HG03558 (cell line): ENCODE measurements around the gene ZNF763.
"Not testable (repeated sequence)": the region's sequence is repeated elsewhere in the genome, so short reads cannot be mapped to it uniquely, and the experiment has no call there.

Experiments used
- ATAC-seq: cut with Tn5 transposase; IDR thresholded peaks from one replicate; pipeline ENCODE4 v1.9.1; 2021; ENCODE audit warnings: moderate number of reproducible peaks; ENCODE audit not compliant: unreplicated experiment; ENCODE audit errors: extremely low read depth

ZNF763 gene

DNA sequence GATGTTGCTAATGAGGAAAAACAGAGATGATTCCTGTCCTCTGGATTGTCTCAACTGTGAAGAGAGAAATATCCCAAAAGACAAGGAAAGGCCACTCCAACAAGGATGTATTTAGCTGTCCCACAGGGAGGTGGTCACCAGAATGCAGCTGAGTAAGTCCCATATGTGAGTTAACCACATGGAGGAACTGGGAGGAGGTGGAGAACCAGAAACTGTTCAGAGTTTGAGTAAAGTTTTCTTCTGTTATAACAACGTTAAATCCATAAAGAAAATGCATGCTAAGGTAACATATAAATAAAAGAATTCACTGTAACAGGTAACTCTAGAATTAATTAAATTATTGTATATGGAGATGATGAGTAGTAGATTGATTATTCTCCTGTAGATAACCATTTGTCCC lies 5.3 kb downstream of the ZNF763 start:
- ATAC-seq = no peak

DNA sequence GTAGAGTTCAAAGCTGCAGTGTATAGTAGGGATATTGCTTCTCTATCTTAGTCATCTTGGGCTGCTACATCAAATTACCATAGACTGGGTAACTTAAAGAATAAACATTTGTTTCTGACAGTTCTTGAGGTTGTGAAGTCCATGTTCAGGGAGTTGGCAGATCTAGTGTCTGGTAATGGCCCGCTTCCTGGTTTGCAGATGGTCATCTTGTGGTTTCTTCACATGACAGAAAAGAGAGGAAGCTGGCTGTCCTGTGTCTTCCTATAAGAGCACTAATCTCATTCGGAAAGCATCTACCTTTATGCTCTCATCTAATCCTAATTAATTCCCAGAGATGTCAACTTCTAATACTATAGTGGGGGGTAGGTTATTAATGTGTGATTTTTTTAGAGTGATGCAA lies 6.2 kb downstream of the ZNF763 start:
- ATAC-seq = no peak

DNA sequence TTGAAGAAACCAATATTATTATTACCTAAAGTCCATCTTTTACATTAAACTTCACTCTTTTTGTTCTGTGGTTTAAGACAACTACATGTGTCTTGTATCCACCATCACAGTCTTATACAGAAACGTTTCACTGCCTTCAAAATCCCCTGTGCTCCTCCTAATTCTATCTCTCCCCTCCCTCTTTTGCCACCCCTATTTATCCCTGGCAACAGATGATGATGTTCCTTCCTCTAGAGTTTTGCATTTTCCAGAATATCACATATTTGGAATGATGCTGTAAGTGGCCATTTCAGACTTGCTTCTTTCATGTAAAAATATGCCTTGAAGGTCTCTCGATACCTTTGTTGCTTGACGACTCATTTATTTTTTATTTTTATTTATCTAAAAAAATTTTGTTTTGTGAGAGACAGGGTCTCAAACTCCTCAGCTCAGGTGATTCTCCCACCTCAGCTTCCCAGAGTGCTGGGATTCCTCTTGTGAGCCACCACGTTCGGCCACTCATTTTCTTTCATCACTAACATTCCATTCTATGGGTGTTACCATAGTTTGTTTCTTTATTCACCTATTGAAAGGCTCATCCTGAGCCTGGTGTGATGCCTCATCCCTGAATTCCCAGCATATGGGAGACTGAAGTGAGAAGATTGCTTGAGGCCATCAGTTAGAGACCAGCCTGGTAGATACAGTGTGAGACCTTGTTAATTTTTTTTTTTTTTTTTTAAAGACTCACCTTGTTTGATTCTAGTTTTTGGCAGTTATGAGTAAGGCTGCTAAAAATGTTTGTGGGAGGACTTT lies 8.4 kb downstream of the ZNF763 start:
- no peak for ATAC-seq

DNA sequence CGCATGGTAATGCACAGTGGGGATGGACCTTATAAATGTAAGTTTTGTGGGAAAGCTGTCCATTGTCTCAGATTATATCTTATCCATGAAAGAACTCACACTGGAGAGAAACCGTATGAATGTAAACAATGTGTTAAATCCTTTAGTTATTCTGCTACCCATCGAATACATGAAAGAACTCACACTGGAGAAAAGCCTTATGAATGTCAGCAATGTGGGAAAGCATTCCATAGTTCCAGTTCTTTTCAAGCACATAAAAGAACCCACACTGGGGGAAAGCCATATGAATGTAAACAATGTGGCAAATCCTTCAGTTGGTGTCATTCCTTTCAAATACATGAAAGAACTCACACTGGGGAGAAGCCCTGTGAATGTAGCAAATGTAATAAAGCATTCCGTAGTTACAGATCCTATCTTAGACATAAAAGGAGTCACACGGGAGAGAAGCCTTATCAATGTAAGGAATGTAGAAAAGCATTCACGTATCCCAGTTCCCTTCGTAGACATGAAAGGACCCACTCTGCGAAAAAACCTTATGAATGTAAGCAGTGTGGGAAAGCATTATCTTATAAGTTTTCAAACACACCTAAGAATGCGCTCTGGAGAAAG lies 13.8 kb downstream of the ZNF763 start:
- ATAC-seq = no peak

- ATAC-seq = no peak
These were observed 14.7 kb downstream of the ZNF763 start for GRCh38 chr19:11979527-11979926.

GRCh38 chr19:11982526-11982925 lies 17.7 kb downstream of the ZNF763 start:
- no peak for ATAC-seq

- no peak for ATAC-seq
These were observed 20.1 kb downstream of the ZNF763 start for GRCh38 chr19:11984986-11985385.

DNA sequence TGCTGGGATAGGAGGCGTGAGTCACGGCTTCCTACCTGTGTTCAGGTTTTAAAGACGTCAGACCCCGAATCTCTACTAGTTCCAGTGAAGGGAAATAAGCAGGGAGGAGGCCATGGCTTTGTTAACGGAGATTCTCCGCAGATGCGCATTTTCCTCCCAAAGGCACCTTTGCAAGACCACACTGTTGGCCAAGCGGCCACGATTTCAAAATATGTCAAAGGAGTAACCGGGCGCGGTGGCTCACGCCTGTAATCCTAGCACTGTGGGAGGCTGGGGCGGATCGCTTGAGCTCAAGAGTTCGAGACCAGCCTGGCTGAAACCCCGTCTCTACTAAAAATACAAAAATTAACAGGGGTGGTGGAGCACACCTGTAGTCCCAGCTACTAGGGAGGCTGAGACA lies 21.9 kb downstream of the ZNF763 start:
- ATAC-seq = no peak

DNA sequence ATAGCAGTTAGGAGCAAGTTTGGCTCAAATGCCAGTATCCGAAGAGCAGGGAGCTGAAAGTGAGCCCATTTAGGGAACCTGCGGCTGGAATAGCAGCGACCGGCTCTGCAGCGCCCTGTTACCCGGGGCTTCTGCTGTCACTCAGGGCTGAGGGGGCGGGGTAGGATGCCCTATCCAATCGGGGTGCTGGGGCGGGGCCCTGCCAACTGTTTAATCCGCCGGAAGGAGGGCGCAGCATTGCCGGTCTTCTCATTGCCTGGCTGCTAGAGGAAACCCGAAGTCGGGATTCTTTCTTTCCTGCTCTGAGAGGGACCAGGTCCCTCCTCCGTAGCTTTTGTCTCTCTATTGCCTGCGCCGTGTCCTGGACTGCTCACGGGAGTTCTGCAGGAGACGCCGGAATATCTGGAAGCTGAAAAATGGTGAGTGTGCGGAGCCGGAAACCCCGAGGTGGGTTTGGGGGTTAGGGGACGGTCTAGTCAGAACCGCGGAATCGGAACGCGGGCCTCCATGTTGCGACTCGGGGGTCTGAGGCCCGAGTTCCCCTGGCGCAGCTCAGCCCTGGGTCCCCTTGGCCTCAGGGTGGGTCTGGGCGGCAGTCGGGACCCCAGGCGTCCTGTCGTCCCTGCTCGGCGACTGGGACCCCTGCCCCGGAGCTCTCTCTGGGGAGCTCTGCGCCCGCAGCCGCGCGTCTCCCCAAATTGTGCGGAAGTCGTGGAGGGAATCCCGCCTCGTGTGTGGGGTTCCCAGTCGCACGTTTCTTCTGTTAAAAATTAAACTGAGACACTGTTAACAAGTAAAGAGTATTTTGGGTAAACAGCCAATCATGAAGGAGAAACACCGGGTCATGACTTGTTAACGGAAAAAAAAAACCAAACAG lies 22.8 kb downstream of the ZNF763 start:
- ATAC-seq = no peak

GRCh38 chr19:11989112-11989456 lies 24.2 kb downstream of the ZNF763 start:
- ATAC-seq = no peak

DNA sequence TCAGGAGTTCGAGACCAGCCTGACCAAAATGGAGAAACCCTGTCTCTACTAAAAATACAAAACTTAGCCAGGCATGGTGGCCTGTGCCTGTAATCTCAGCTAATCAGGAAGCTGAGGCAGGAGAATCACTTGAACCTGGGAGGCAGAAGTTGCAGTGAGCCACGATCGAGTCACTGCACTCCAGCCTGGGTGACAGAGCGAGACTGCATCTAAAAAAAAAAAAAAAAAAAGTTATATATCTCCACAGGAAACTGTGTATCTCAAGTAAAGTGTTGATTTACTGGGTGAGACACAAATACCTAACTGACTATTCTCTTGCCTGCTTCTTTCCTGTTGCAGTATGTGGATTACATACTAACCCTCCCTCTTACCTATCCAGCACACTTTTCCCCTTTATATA lies 27.1 kb downstream of the ZNF763 start:
- not testable (repeated sequence) for ATAC-seq

DNA sequence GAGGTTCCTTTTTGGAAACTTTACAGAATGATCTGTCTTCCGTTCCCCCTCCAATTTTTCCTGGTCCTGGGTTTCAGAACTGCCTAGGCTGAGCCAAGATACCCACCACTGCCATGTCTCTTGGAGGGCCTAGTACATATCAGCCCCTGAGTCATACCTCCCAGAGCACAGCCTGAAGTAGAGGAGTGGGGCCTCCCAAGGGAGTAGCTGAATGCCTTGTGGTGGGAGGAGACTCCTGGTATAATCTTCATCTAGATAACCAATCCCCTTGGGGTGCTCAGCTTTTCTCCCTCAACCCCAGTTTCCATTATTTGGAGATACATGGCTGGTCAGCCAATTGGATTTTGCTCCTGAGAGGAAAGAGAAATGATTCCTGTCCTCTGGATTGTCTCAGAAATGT lies 30.3 kb downstream of the ZNF763 start:
- ATAC-seq = no peak

- no peak for ATAC-seq
These were observed 35.5 kb downstream of the ZNF763 start for GRCh38 chr19:12000152-12000981.

- no peak for ATAC-seq
These were observed 50.3 kb downstream of the ZNF763 start for GRCh38 chr19:12015015-12015752.

GRCh38 chr19:12015753-12016116 lies 50.9 kb downstream of the ZNF763 start:
- no peak for ATAC-seq
